ENCODE measurements around the gene PRKCD.

DNA sequence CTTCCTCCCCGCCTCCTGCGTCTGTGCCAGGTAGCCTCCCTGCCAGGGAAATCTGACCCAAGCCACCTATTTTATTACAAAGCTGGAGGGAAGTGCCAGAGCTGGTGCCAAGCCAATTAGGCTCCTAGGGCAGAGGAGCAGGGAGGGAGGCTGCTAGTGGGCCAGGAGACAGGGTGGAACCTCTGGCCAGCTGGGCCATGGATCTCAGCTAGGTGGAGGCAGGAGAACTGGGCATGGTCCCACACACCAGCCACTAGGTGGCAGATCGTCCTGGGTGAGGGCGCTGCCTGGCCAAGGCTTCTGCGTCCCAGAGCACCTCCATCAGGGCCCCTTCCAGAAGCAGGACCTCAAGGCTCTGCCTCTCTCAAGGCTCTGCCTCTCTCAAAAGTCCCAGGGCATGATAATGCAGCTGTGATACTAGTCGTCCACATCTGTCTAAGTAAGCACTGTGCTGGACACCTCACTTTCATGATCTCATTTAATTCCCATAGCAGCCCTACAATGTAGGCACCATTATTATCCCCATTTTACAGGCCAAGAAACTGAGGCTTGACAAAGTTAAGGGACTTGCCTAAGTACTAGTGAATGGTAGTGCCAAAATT is 26.3 kb upstream of the PRKCD start:
- TF ChIP-seq CTCF (IDR thresholded peaks at IDR 0.05) (peak; percentile 60 to 84 (median 80)), POLR2A (IDR thresholded peaks at IDR 0.05) (no peak)
